ENCODE measurements around the gene RINT1.
"Not testable (repeated sequence)": the region's sequence is repeated elsewhere in the genome, so short reads cannot be mapped to it uniquely, and the experiment has no call there.

RINT1 gene

DNA sequence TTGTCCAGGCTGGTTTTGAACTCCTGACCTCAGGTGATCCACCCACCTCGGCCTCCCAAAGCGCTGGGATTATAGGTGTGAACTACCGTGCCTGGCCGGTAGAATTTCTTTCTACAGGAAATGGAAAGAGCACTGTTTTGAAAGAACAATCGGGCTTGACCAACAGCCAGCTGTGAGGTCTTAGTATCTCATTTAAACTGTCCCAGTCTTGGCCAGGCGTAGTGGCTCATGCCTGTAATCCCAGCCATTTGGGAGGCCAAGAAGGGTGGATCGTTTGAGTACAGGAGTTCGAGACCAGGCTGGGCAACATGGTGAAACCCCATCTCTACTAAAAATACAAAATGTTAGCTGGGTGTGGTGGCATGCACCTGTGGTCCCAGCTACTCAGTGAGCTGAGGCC is 67.1 kb downstream of the RINT1 start:
- not testable (repeated sequence) for H3K36me3 ChIP-seq (ENCODE audit: control insufficient read depth, insufficient read depth, low read length); H3K9me3 ChIP-seq (ENCODE audit: control insufficient read depth, insufficient read depth, low read length); H3K27me3 ChIP-seq (ENCODE audit: control insufficient read depth, insufficient read depth, low read length); H3K4me3 ChIP-seq (ENCODE audit: low read depth, low read length); H3K9ac ChIP-seq (ENCODE audit: low read depth, low read length); H3K27ac ChIP-seq (ENCODE audit: low read depth, low read length)
- peaks cover 22% of the 10 kb centered on the region for H3K4me1 ChIP-seq (ENCODE audit: control insufficient read depth, insufficient read depth, low read length)

DNA sequence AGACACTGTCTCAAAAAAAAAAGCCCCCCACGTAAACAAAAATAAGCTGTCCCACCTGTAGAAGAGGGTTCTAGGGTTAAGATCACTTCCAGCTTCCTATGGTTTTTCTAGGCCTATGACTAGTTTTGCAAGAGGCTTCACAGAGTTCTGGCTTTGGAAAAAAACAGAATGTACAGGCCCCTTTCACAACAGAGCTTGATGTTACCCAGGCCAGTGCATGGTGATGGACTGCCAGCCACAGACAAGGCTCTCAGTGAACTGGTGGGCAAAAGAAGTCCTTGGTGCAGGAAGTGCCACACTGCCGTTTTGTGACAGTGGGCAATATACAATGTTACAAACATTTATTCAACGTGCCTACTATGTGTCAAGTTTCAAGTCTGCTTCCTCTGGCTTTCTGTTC is 67.5 kb downstream of the RINT1 start:
- Histone ChIP-seq H3K4me3 (ENCODE audit: low read depth, low read length) (no peak overlapping the region), H3K9me3 (ENCODE audit: control insufficient read depth, insufficient read depth, low read length) (no peaks in the 10 kb centered on the region), H3K9ac (ENCODE audit: low read depth, low read length) (no peak overlapping the region), H3K27ac (ENCODE audit: low read depth, low read length) (no peak overlapping the region), H3K36me3 (ENCODE audit: control insufficient read depth, insufficient read depth, low read length) (no peaks in the 10 kb centered on the region), H3K27me3 (ENCODE audit: control insufficient read depth, insufficient read depth, low read length) (no peaks in the 10 kb centered on the region), H3K4me1 (ENCODE audit: control insufficient read depth, insufficient read depth, low read length) (peaks cover 22% of the 10 kb centered on the region)

DNA sequence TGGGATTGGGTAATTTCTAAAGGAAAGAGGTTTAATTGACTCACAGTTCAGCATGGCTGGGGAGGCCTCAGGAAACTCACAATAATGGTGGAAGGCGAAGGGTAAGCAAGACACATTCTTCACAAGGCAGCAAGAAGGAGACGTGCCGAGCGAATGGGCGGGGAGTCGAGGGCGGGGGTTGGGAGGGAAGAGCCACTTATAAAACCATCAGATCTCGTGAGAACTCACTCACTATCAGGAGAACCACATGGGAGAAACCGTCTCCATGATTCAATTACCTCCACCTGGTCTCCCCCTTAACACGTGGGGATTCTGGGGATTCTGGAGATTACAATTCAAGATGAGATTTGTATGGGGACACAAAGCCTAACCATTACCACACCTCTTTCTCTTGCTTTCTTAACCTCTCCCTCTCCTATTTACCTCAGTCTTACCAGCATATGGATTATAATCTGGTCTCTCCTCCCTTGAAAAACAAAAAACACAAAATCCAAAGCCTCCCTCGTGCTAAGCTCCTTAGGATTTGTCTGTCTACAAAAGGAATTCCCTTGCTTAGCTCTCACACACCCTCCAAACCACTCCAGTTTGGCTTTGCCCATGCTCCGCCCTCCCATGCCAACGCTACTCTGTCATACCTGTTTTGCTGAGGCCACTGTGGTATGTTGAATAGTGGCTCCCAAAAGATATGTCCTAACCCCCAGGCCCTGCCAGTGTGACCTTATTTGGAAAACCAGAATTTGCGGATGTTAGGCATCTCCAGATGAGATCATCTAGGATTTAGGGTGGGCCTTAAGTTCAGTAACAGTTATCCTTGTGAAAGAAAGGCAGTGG is 68.9 kb downstream of the RINT1 start:
- Histone ChIP-seq H3K9ac (ENCODE audit: low read depth, low read length) (no peak overlapping the region), H3K27me3 (ENCODE audit: control insufficient read depth, insufficient read depth, low read length) (no peaks in the 10 kb centered on the region), H3K9me3 (ENCODE audit: control insufficient read depth, insufficient read depth, low read length) (no peaks in the 10 kb centered on the region), H3K36me3 (ENCODE audit: control insufficient read depth, insufficient read depth, low read length) (no peaks in the 10 kb centered on the region), H3K27ac (ENCODE audit: low read depth, low read length) (no peak overlapping the region), H3K4me1 (ENCODE audit: control insufficient read depth, insufficient read depth, low read length) (peaks cover 22% of the 10 kb centered on the region), H3K4me3 (ENCODE audit: low read depth, low read length) (no peak overlapping the region)

DNA sequence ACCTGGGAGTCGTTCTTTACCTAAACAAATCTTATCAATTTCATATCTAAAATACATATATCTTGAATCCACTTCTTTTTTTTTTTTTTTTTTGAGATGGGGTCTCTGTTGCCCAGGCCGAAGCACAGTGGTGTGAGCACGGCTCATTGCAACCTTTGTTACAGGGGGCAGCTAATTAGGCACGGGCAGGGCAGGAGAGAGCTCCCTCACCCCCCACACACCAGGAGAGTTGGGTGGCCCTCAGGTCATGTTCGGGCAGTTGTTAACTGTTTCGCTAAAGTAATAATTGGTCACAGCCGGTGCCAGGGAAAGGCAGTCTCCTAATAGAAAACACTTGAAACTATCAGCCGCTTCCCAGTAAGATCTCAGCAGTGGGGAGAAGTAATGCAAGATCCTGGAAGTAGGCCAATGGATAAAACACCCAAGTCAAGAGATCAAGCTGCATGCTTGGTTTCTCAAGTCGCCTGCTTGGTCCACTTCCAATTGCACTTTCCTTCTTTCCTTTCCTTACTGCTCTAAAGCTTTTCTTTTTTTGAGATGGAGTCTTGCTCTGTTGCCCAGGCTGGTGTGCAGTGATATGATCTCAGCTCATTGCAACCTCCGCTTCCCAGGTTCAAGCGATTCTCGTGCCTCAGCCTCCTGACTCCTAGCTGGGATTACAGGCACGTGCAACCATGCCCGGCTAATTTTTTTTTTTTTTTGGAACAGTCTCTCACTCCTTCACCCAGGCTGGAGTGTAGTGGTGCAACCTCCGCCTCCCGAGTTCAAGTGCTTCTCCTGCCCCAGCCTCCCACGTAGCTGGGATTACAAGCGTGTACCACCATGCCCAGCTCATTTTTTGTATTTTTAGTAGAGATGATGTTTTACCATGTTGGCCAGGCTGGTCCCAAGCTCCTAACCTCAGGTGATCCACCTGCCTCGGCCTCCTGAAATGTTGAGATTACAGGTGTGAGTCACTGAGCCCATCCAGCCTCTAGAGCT is 70.6 kb downstream of the RINT1 start:
- H3K4me3 ChIP-seq (ENCODE audit: low read depth, low read length): no peak overlapping the region
- H3K27me3 ChIP-seq (ENCODE audit: control insufficient read depth, insufficient read depth, low read length): no peaks in the 10 kb centered on the region
- no peaks in the 10 kb centered on the region for H3K9me3 ChIP-seq (ENCODE audit: control insufficient read depth, insufficient read depth, low read length)
- H3K36me3 ChIP-seq (ENCODE audit: control insufficient read depth, insufficient read depth, low read length): peaks cover 8% of the 10 kb centered on the region; the same call in 1 of the 2 replicates
- H3K9ac ChIP-seq (ENCODE audit: low read depth, low read length): no peak overlapping the region
- H3K4me1 ChIP-seq (ENCODE audit: control insufficient read depth, insufficient read depth, low read length): peaks cover 14% of the 10 kb centered on the region
- no peak overlapping the region for H3K27ac ChIP-seq (ENCODE audit: low read depth, low read length)

DNA sequence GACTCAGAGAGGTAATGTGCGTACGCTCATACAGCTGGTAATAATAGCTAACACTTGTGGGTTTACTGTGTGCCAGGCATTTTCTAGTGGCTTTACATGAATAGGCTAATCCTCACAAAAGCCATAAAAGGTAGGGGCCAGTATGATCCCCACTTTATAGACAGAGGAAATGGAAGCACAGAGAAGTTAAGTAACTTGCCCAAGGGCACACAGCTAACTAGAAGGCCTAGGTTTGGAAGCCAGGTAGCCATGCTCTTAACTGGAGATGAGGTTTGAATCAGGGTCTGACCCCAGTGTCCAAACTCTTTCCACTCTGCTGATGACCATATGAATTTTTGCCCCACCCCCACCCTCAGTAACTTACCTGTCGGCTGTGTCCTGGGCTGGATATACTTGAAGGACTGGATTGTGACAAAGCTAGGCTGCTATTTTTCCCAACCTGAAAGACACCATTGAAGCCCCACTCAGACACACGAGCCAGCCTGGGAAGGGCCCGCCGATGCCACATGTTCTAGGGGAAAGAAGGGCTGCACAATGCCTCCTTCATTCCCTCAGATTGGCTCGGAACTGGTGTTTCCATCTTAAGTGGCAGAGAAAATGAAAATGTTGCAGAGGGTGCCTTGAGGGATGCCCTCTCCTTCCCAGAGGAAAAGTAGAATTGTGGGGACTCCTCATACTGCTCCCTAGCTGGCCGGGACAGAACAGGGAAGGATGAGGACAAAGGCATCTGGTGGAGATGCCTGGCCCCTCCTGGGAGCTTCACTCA is 78.3 kb downstream of the RINT1 start:
- no peaks in the 10 kb centered on the region for H3K9me3 ChIP-seq (ENCODE audit: control insufficient read depth, insufficient read depth, low read length)
- peaks cover 37% of the 10 kb centered on the region for H3K36me3 ChIP-seq (ENCODE audit: control insufficient read depth, insufficient read depth, low read length)
- no peak overlapping the region for H3K4me3 ChIP-seq (ENCODE audit: low read depth, low read length)
- no peak overlapping the region for H3K27ac ChIP-seq (ENCODE audit: low read depth, low read length)
- no peaks in the 10 kb centered on the region; the same call in 1 of the 2 replicates for H3K4me1 ChIP-seq (ENCODE audit: control insufficient read depth, insufficient read depth, low read length)
- H3K27me3 ChIP-seq (ENCODE audit: control insufficient read depth, insufficient read depth, low read length): no peaks in the 10 kb centered on the region
- no peak overlapping the region for H3K9ac ChIP-seq (ENCODE audit: low read depth, low read length)

GRCh38 chr7:105611856-105612775 is 80.1 kb downstream of the RINT1 start:
- no peaks in the 10 kb centered on the region for H3K9me3 ChIP-seq (ENCODE audit: control insufficient read depth, insufficient read depth, low read length)
- no peaks in the 10 kb centered on the region for H3K27me3 ChIP-seq (ENCODE audit: control insufficient read depth, insufficient read depth, low read length)
- H3K36me3 ChIP-seq (ENCODE audit: control insufficient read depth, insufficient read depth, low read length): peaks cover 49% of the 10 kb centered on the region
- H3K9ac ChIP-seq (ENCODE audit: low read depth, low read length): no peak overlapping the region
- no peak overlapping the region for H3K4me3 ChIP-seq (ENCODE audit: low read depth, low read length)
- no peak overlapping the region for H3K27ac ChIP-seq (ENCODE audit: low read depth, low read length)
- no peaks in the 10 kb centered on the region for H3K4me1 ChIP-seq (ENCODE audit: control insufficient read depth, insufficient read depth, low read length)

GRCh38 chr7:105612806-105613205 is 80.8 kb downstream of the RINT1 start:
- Histone ChIP-seq H3K36me3 (ENCODE audit: control insufficient read depth, insufficient read depth, low read length) (peaks cover 48% of the 10 kb centered on the region), H3K27ac (ENCODE audit: low read depth, low read length) (no peak overlapping the region), H3K4me1 (ENCODE audit: control insufficient read depth, insufficient read depth, low read length) (no peaks in the 10 kb centered on the region), H3K9ac (ENCODE audit: low read depth, low read length) (no peak overlapping the region), H3K27me3 (ENCODE audit: control insufficient read depth, insufficient read depth, low read length) (no peaks in the 10 kb centered on the region), H3K4me3 (ENCODE audit: low read depth, low read length) (no peak overlapping the region), H3K9me3 (ENCODE audit: control insufficient read depth, insufficient read depth, low read length) (no peaks in the 10 kb centered on the region)

DNA sequence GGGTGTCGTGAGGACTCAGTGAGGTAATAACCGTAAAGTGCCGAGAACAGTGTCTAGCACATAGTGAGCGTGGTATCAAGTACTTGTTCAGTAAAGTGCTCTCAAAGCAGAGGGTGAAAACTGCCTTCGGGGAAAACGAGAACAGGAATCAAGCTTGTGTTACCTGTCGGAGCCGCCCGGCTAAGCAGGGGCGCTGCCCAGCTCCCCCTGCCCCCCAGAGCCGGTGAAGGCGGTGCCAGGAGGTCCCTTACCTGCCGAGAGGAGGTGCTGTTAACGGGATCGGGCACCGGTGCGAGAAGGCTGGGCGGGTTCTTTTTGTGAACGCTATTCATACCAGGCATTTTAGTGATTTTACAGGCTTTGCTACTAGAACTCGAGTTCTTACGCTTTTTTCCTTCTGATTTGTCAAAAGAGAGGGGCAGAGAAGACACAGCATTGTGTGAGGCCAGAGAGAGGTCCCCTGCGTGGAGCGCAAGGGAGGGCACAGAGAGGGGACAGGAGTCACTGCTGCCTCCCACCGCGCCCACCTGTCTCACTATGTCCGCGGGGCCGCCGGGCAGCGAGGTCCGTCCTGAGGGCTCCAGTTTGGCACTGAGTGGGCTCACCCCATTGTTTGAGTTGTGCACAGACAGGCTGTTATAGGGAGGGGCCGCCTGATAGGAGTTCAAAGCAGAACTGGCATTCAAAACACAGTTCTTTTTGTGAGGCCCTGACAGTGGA is 81.8 kb downstream of the RINT1 start:
- H3K27me3 ChIP-seq (ENCODE audit: control insufficient read depth, insufficient read depth, low read length): no peaks in the 10 kb centered on the region
- H3K9me3 ChIP-seq (ENCODE audit: control insufficient read depth, insufficient read depth, low read length): no peaks in the 10 kb centered on the region
- H3K36me3 ChIP-seq (ENCODE audit: control insufficient read depth, insufficient read depth, low read length): peaks cover 58% of the 10 kb centered on the region
- H3K4me3 ChIP-seq (ENCODE audit: low read depth, low read length): no peak overlapping the region
- H3K9ac ChIP-seq (ENCODE audit: low read depth, low read length): no peak overlapping the region
- H3K4me1 ChIP-seq (ENCODE audit: control insufficient read depth, insufficient read depth, low read length): no peaks in the 10 kb centered on the region
- H3K27ac ChIP-seq (ENCODE audit: low read depth, low read length): no peak overlapping the region

- Histone ChIP-seq H3K9ac (ENCODE audit: low read depth, low read length) (no peak overlapping the region), H3K36me3 (ENCODE audit: control insufficient read depth, insufficient read depth, low read length) (peaks cover 59% of the 10 kb centered on the region), H3K27ac (ENCODE audit: low read depth, low read length) (no peak overlapping the region), H3K9me3 (ENCODE audit: control insufficient read depth, insufficient read depth, low read length) (no peaks in the 10 kb centered on the region), H3K4me1 (ENCODE audit: control insufficient read depth, insufficient read depth, low read length) (no peaks in the 10 kb centered on the region), H3K4me3 (ENCODE audit: low read depth, low read length) (no peak overlapping the region), H3K27me3 (ENCODE audit: control insufficient read depth, insufficient read depth, low read length) (no peaks in the 10 kb centered on the region)
Observed at GRCh38 chr7:105614341-105614840, 82.4 kb downstream of the RINT1 start.

Measured in HUES48 (cell line).